Right kidney (tissue), 1 donor: ENCODE data around the gene ADCY5.

Source experiments
- DNase-seq: peaks from one replicate; pipeline ENCODE4 v3.0.0-alpha.2; 2016

Gene ADCY5

GRCh38 chr3:123367467-123368154 is 81.3 kb downstream of the ADCY5 start:
- DNase-seq, result no peak

- DNase-seq, result no peak
Observed at GRCh38 chr3:123365450-123366143, 83.3 kb downstream of the ADCY5 start.

- no peak for DNase-seq
Observed at GRCh38 chr3:123361071-123361470, 87.8 kb downstream of the ADCY5 start.

GRCh38 chr3:123357275-123357674 is 91.6 kb downstream of the ADCY5 start:
- DNase-seq, result no peak

GRCh38 chr3:123353850-123354233 is 95.0 kb downstream of the ADCY5 start:
- no peak for DNase-seq

- DNase-seq, result no peak
Observed at GRCh38 chr3:123353227-123353849, 95.6 kb downstream of the ADCY5 start.

GRCh38 chr3:123352134-123352554 is 96.7 kb downstream of the ADCY5 start:
- no peak for DNase-seq

- DNase-seq, result no peak
Observed at GRCh38 chr3:123351501-123351900, 97.4 kb downstream of the ADCY5 start.

GRCh38 chr3:123350971-123351370 is 97.9 kb downstream of the ADCY5 start:
- no peak for DNase-seq

GRCh38 chr3:123349566-123350435 is 99.1 kb downstream of the ADCY5 start:
- DNase-seq, result no peak

GRCh38 chr3:123349201-123349535 is 99.7 kb downstream of the ADCY5 start:
- DNase-seq, result no peak

- no peak for DNase-seq
Observed at GRCh38 chr3:123348471-123349200, 100.3 kb downstream of the ADCY5 start.

GRCh38 chr3:123347691-123348264 is 101.1 kb downstream of the ADCY5 start:
- DNase-seq, result no peak

GRCh38 chr3:123347205-123347604 is 101.7 kb downstream of the ADCY5 start:
- no peak for DNase-seq

GRCh38 chr3:123346021-123346420 is 102.9 kb downstream of the ADCY5 start:
- no peak for DNase-seq

- DNase-seq, result no peak
Observed at GRCh38 chr3:123344907-123345594, 103.8 kb downstream of the ADCY5 start.

- DNase-seq, result no peak
Observed at GRCh38 chr3:123344175-123344906, 104.5 kb downstream of the ADCY5 start.

- no peak for DNase-seq
Observed at GRCh38 chr3:123343296-123344174, 105.4 kb downstream of the ADCY5 start.

- DNase-seq, result no peak
Observed at GRCh38 chr3:123342631-123343080, 106.2 kb downstream of the ADCY5 start.
